ENCODE measurements around the gene HSD17B8.
"Not testable (repeated sequence)": the region's sequence is repeated elsewhere in the genome, so short reads cannot be mapped to it uniquely, and the experiment has no call there.

Gene HSD17B8

DNA sequence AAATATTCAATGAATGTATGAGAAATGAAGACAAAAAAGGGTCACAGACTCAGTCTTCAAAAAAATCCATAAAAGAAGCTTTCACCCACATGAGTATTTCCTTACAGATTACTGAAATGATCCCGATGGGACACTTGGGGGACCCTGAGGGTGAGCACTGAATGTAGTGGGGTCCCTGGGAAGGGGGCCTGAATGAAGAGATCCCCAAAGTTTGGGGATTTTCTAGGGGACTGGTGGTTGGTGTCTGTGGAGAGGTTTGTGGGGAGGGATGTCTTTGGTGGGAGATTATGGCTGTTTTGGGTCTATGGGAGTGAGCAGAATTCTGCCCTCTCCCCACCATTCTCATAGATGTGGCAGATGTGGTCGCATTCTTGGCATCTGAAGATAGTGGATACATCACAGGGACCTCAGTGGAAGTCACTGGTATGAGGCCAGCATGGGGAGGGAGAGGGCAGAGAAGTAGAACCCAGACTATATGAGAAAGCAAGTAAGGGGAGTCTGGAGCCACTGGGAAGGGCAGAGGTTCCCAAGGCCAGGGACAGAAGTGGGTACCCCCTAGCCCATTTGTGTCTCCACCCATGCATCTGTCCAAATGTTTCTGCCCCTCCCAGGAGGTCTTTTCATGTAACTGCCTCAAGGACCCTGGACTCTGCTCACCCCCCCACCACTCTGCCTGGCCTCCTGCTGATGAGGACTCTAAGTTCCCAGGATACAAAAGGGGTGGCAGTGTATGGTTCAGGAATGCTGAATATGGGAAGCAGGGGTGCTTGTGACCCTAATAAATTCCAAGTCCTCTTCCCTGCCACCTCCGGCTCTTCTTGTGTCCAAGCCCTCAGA lies 1.8 kb downstream of the HSD17B8 start:
- DNase-seq (ENCODE audit: low read depth in 2 of 2), result no peak

DNA sequence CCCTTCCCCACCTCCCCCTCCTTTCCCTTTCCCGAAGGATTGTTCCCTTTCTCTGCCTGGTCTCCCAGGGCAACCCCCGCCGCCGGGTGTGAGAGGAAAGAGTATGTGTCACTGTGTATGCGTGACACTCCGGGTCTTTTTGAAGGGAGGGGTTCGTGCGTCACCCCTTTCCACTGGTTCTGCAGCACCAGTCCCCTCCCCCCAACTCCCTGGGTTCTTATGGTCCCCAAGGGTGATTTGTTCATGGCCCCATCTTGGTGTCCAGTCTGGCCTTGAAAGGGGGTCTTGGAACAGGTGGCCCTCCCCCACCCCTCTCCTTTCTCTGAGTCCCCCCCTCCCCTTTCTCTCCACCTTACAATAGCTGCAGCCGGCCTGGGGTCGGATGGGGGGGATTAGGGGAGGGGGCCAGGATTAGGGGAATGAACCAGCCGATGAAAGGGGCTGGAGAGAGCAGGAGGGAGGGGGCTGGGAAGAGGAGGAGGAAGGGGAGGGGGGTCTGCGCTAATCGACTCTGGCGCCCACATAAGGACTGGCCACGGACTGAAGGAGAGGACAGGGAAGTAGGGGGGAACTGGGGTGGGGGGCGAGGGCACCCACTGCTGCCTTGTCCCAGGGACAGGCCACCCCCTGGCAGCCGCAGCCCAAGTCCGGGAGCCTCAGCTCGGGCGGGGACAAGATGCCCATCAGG lies 2.6 kb downstream of the HSD17B8 start:
- DNase-seq (ENCODE audit: low read depth in 2 of 2), result no peak

DNA sequence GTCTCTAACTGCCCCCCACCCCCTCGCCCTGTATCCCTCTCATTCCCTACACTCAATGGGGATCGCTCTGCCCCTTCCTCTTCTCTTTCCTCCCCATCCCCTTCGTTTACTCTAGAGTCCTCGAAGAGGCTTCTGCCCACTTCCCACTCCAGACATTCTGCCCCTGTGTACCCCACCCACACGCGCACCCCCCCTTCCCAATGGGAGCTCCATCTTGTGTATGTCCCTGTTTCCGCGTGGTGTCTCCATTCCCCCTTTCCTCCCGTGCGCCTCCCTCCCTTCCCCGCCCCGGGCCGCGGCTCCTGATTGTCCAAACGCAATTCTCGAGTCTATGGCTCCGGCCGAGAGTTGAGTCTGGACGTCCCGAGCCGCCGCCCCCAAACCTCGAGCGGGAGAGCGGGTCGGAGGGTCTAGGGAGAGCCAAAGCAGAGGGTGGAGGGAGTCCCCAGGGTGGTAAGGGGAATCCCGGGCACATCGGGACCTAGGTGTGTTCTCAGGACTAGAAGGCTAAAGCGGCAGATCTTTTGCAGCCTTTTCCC lies 3.2 kb downstream of the HSD17B8 start:
- DNase-seq (ENCODE audit: low read depth in 2 of 2), result no peak

DNA sequence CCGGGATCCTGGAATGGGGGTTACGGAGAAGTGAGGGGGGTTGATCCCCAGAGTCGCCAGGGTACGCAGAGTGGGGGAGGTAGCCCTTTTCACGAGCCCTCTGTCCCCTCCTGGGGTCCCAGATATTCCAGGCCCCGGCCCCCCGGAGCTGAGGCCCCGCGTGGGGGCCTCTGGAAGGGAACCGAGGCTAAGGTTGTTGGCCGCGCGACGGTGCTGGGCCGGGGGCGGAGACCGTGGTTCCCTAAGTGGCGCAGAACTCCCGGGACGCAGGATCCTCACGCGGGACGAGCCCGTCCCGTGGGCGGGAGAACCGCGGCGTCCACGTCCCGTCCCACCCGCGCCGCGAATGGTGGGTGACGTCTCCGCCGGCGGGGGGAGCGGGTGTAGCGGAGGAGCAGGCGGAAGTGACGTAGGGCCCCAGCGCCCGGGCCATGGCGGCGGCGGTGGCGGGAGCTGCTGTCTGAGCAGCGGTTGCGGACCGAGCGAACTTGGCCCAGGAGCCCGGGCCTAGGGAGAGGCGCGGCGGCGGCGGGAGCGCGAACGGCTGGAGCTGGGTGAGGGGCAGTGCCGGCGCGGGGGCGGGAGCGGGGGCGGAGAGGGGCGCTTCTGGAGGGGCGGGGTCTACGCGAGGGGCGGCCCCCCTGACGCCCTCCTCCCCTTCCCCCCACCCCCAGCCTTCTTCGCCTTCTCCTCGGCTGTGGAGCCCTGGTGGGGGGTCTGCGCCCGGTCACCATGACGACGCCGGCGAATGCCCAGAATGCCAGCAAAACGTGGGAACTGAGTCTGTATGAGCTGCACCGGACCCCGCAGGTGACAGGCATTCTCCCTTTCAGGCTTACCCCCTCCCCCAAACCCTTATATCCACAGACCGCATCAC lies 3.9 kb downstream of the HSD17B8 start, which contains the start of gene RING1:
RING1 (plus strand) TSS at position 410 of the 877 bp plus-strand sequence; CDS start at position 733, 323 bp downstream.
- DNase-seq (ENCODE audit: low read depth in 2 of 2), result peak; percentile 69 to 77

DNA sequence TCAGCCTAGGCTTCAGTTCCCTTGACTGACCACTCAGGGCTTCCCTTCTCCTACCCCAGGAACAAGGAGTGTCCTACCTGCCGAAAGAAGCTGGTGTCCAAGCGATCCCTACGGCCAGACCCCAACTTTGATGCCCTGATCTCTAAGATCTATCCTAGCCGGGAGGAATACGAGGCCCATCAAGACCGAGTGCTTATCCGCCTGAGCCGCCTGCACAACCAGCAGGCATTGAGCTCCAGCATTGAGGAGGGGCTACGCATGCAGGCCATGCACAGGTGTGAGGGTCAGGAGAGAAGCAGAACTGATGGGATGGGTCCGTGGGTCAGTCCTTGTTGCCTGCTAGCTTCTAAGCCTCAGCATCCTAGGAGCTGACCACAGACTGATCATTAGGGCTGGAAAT lies 5.4 kb downstream of the HSD17B8 start:
- DNase-seq (ENCODE audit: low read depth in 2 of 2), result no peak

DNA sequence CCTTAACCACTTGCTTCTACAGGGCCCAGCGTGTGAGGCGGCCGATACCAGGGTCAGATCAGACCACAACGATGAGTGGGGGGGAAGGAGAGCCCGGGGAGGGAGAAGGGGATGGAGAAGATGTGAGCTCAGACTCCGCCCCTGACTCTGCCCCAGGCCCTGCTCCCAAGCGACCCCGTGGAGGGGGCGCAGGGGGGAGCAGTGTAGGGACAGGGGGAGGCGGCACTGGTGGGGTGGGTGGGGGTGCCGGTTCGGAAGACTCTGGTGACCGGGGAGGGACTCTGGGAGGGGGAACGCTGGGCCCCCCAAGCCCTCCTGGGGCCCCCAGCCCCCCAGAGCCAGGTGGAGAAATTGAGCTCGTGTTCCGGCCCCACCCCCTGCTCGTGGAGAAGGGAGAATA lies 6.7 kb downstream of the HSD17B8 start:
- no peak for DNase-seq (ENCODE audit: low read depth in 2 of 2)

DNA sequence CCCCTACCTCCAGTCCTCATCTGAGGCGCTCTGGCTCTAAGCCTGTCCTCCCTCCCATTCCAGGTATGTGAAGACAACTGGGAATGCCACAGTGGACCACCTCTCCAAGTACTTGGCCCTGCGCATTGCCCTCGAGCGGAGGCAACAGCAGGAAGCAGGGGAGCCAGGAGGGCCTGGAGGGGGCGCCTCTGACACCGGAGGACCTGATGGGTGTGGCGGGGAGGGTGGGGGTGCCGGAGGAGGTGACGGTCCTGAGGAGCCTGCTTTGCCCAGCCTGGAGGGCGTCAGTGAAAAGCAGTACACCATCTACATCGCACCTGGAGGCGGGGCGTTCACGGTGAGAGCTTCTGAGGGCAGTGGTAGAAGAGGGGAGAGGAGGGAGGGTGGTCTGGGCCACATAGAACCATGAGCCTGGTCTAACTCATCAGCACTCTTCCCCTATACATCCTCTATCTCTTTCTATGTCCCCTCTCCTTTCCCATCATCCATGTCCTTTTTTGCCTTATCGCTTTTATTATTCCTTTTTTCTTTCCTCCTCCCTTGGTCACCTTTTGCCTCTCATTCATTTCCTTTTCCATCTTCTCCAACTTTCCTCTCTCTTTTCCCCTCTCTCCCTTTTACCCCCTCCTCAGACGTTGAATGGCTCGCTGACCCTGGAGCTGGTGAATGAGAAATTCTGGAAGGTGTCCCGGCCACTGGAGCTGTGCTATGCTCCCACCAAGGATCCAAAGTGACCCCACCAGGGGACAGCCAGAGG lies 7.4 kb downstream of the HSD17B8 start:
- DNase-seq (ENCODE audit: low read depth in 2 of 2), result no peak

DNA sequence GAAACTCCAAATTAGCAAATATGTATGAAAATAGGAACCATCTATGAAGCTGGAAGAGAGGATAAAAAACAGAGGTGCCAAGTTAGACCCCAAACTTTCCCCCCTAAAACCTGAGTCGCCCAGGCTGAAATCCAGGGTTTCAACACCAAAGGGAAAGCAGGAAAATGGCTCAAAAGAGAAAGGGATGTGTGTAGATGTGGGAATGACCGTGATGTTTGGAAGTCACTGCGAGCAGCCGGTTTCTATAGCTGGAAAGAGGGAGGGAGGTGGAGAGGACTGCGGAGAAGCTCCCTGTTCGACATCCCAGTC lies 8.4 kb downstream of the HSD17B8 start:
- DNase-seq (ENCODE audit: low read depth in 2 of 2), result no peak

DNA sequence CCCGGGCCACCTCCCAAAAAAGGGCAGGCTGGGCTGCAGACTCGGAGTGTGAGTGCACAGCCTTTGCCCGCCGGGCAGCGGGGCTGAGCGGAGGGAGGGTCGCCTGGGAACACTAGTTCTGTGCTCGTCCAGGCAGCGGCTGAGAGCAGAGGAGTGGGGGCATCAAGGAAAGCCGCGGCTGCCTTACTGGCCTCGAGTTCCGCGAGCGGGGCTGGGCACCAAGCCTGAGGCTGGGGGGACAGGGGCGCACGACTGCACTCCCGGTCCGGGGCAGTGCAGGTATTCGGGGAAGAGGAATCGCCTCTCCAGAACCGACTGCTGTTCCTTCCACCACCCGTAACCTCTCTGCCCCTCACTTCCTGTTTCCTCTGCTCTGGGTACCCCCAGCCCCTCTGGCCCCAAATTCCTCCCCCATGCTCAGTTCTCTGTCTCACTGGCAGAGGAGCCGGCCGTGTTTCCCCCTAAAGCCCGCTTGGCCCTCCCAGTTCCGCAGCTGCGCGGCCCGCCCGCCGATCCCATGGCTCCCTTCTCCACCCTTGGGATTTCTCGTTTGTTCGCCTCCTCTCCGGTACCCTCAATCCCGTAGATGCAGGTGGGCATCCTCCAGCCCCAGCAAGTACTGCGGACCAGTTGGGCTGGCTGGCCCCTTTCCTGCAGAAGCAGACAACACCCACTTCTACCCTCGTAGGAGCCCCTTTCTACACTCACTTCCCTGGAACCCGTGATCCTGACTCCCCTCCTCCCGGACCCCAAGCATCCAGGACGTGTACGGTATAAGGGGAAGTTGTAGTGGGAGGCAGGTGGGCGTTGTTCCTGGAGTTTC lies 8.9 kb downstream of the HSD17B8 start:
- DNase-seq (ENCODE audit: low read depth in 2 of 2), result no peak

DNA sequence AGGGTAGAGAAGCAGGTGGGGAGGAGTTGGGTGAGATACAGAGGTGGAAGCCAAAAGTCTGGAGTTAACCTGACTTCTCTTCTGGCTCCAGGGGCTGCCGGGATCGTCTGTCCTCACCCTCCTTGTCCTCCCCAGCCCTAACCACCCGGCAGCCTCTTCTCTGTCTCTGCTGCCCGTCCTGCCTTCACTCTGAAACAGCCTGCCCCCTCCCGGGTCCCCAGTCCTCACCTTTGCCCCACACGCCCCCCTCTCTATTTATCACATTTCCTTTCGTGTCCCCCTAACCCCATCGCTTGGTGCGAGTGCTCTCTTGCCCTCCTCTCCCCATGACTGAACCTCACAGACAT lies 9.5 kb downstream of the HSD17B8 start:
- no peak for DNase-seq (ENCODE audit: low read depth in 2 of 2)

DNA sequence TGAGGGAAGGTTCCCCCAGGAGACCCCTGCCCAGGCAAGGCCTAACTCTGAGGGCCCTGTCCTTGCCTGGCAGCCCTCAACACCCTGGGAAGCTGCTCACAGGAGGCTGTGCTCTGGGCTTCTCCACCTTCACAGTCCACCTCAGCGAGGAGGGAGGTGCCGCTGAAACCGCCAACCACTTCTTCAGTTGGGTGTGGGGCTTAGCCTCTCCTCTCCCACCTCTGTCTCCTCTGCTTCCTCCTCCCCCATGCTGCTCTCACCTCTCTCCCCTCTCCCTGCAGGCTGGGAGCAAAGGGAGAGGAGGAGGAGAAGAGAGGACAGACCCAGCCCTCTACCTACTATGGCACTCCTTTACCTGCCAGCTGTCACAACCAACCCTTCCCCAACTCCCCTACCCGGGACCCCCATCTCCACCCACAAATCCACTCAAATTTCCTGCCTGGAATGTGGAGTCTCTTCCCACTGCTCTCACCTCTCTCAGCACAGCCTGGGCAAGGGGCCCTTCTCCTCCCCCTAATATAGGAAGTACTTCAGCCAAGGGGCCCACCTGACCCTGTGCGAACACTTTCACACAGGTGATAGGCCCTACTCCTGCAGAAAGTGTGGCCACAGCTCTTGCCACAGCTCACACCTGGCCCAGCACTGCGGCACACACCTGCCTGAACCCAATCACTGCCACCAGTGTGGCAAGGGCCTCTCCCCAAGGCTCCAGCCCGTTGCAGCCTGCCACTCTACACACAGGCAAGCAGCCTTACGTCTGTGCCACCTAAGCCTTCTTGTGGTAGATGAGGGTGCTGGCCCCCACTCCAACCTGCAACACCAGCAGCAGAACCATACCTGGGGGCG lies 11.0 kb downstream of the HSD17B8 start:
- DNase-seq (ENCODE audit: low read depth in 2 of 2), result no peak

DNA sequence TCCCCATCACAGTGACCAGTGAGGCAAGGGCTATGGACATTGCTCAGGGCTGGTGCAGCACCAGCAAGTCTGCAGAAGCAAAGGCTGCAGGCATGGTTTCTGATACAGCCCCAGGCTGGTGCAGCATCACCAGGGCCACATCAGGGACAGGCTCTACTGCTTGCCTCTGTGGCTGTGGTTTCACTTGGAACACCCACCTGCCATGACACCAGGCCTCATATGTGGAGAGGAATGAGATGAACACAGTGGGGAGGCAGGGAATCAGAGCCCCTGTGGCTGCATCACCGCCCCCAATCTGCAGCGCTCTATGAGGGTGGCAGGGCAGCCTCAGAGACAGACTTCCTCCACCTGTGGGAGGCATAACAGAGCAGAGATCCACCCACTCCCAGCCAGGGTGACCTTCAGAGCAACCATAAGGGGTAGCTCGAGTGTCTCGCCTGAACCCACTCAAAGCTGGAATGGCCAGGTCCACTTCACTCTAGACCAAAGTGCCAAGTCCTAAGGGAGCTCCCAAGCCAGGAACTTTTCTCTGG lies 11.7 kb downstream of the HSD17B8 start:
- DNase-seq (ENCODE audit: low read depth in 2 of 2), result no peak

DNA sequence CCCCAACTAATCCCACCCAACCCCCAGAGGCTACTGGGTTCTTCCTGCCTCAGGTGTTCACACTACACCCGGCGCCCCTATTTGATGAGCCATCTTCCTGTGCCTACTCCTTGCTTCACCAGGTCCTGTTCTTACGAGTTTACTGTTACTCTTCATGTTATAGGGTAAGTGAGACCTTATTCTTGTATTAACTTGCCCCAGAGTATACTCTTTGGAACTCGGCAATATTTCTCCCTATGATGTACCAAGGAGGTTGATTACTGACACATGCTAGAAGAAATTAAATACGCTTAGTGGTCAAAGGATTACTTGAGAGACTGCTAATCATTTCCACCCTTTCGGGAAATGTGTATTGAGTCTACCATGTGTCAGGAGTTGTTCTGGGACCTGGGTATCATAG lies 12.8 kb downstream of the HSD17B8 start:
- no peak for DNase-seq (ENCODE audit: low read depth in 2 of 2)

DNA sequence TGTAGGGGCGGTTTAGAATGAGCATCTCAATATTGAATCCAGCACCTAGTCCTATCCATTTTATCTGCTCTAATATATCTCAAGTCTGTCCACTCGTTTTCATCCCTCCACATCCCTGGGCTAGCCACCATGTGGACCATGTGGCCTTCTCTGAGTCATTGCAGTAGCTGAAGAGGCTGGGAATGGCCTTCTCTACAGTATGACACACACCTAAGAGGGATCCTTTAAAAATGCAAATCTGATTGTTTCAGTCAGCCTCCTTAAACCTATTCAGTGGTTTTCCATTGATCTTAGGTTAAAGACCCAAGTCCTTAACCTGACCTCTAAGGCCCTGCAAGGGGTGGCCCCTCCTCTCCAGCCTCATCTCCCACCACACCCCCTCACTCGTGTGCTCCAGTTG lies 13.2 kb downstream of the HSD17B8 start:
- no peak for DNase-seq (ENCODE audit: low read depth in 2 of 2)

DNA sequence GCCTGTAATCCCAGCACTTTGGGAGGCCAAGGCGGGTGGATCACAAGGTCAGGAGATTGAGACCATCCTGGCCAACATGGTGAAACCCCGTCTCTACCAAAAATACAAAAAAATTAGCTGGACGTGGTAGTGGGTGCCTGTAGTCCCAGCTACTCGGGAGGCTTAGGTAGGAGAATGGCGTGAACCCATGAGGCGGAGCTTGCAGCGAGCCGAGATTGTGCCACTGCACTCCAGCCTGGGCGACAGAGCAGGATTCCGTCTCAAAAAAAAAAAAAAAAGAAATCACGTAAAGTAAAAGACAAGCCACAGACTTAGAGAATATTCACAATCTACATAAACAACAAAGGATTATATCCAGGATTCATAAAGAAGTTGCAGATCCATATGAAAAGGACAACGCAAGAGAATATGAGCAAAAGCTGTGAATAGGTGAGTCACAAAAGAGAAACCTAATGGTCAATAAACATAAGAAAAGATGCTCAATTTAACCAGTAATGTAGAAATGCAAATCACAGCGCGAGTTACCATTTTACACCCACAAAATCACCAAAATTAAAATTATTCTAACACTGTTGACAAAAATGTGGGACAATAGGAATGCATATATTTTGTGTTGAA lies 22.2 kb downstream of the HSD17B8 start:
- not testable (repeated sequence) for DNase-seq (ENCODE audit: low read depth in 2 of 2)

DNA sequence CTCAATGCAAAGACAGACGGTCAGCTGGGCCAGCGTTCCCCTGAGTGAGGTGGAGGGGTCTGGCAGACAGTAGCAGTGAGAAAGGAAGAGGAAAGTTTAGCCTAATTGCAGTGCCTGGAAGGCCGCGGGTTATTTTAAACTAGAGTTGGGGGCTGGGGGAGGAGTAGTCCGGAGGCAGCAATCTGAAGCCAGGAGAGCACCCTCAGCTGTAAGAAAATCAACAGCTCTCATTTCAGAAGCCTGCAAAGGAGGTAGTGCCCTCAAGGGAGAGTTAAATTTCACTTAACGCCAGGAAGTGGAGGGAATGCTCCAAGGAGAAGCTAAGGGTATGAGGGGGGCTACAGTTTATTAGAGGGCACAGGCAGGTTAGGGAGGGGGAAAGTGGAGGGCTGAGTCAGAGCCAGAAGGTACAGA lies 30.8 kb downstream of the HSD17B8 start:
- DNase-seq (ENCODE audit: low read depth in 2 of 2), result no peak

DNA sequence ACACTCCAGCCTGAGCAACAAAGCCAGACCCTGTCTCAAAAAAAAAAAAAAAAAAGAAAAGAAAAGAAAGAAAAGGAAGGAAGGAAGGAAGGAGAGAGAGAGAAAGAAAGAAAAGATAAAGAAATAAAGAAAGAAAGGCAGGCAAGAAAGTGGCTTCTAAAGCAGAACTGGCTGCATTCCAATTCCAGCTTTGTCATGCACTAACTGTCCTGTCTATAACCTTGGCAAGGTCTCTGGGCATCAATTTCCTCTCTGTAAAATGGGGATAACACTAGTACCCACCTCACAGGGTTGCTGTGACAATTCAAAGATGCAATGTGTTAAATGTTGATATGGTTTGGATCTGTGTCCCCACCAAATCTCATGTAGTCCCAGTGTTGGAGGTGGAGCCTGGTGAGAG lies 31.9 kb downstream of the HSD17B8 start:
- DNase-seq (ENCODE audit: low read depth in 2 of 2), result no peak

DNA sequence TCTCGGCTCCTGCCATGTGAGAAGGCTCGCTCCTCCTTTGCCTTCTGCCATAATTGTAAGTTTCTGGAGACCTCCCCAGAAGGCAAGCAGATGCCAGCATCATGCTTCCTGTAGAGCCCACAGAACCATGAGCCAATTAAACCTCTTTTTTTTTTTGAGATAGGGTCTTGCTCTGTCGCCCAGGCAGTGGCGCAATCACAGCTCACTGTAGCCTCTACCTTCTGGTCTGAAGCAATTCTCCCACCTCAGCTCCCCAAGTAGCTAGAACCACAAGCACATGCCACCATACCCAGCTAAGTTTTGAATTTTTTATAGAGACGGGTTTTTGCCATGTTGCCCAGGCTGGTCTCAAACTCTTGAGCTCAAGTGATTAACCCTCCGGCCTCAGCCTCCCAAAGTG lies 32.4 kb downstream of the HSD17B8 start:
- no peak for DNase-seq (ENCODE audit: low read depth in 2 of 2)

DNA sequence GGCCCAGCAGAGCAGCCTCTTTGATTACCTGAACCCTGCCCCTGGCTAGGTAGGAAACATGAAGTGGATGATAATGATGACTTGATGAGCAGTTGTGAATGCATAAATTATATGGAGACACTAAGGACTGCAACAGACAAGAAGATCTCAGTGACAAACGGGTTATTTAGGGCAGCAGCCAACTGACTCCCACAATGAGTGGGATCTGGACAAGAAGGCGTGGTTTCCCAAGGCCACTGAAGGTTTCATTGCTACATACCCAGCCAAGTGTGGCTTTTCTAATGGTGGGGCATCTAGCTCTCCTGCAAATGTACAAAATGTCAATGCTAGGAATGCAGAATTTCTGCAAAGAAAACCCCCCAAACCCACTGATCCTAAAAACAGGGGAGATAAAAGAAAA lies 33.3 kb downstream of the HSD17B8 start:
- DNase-seq (ENCODE audit: low read depth in 2 of 2), result no peak

Measured in stimulated activated CD8-positive, alpha-beta memory T cell treated with anti-CD3 and anti-CD28 coated beads, Interleukin-7, amount 100 ng/mL, for 1 hour (primary cell).